D341Med (cell line): Measurements from ENCODE around the gene SIGMAR1.
"Not testable (repeated sequence)": the region's sequence is repeated elsewhere in the genome, so short reads cannot be mapped to it uniquely, and the experiment has no call there.

Experiments
- DNase-seq: peaks from one replicate; pipeline ENCODE4 v3.0.0; 2012; ENCODE audit warnings: low spot score

SIGMAR1 gene

DNA sequence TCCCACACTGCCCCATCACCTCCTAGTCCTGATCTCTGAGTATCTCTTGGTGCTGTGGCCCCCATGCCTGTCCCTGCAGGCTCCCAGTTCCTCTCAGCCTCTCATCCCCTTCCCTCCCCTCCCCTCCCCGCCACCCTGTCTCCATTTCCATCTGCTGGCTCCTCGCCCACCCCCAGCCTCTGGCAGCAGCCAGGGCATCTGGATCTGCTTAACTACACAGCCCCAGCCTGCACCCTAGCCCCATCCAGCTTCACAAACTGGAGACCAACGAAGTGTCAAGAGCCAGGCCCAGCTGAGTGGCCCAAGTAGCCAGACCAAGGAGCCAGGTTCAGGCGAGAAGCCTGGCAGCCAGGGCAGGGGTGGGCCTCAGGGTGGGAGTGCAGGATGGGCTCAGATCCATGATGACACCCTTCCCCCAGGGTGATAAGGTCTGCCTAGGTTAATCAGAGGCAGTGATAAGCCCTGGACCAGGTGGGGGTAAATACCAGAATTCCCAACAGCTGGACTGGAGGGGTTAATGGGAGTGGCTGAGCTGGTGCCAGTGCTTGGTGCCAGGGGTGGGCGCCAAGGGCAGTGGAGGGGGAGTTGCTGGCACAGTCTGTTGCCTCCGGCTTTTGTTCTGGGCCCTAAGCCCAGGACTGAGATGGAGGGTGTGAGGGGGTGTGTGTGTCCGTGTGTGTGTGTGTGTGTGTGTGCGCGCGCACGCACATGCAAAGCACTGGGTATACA, 16.9 kb upstream of the SIGMAR1 start:
- peak; percentile 85 for DNase-seq

DNA sequence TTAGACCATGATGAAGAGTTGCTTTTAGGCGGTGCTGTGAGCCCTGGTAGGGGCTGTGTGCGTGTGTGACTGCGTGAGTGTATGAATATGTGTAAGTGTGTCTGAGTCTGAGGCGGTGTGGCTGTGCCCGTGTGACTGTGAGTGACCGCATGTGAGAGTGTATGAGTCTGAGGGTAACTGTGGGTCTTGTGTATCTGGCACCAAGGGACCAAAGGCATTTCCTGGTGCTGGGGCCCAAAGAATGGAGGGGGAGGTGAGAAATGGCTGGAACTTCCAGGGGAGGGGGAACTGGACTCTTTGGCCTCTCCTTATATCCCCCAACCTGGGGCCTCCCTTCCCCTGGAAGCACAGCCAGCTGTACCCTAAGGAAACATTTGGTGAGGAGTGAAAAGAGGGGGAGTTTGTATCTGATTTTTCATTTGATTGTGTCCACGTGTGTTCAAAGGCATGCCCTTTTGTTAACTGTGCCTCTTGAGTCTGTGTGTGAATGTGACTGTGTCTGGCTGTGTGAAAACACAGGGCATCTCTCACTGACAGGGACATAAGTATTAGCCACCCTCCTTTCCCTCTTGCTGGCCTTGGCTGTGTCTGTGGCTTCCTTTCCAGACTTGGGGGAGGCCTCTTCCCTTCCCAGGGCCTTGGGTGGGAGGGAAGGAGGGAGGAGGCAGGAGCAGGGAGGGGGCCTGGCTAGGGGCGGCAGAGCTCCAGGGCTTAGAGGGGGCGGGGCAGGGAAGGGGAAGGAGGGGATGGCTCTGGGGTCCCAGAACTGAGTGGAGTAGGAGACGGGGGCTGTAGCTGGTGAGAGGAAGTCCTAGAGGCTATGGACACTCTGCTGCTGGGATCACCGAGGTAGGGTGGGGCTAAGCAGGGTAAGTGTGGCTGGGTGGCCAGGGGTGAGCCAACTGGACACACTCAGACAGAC, 15.8 kb upstream of the SIGMAR1 start:
- DNase-seq = peak; percentile 68

DNA sequence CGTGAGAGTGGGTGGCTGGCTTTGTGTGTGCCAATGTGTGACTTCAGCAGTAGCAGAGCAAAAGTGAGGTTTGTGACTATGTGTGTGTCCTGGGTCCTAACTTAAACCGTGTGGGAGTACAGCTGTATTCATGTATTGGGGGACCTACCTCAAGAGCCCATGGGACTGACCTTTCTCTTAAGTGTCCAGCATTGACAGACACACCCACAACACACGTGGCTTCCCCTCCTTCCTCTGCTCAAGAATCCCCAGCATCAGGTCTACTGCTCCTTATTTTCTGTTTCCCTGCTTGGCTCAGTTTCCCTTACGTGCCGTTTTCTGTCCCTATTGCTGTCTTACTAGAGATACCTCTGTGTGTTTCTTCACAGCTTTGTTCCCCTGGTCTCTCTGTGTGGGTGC, 15.0 kb upstream of the SIGMAR1 start:
- DNase-seq = no peak

DNA sequence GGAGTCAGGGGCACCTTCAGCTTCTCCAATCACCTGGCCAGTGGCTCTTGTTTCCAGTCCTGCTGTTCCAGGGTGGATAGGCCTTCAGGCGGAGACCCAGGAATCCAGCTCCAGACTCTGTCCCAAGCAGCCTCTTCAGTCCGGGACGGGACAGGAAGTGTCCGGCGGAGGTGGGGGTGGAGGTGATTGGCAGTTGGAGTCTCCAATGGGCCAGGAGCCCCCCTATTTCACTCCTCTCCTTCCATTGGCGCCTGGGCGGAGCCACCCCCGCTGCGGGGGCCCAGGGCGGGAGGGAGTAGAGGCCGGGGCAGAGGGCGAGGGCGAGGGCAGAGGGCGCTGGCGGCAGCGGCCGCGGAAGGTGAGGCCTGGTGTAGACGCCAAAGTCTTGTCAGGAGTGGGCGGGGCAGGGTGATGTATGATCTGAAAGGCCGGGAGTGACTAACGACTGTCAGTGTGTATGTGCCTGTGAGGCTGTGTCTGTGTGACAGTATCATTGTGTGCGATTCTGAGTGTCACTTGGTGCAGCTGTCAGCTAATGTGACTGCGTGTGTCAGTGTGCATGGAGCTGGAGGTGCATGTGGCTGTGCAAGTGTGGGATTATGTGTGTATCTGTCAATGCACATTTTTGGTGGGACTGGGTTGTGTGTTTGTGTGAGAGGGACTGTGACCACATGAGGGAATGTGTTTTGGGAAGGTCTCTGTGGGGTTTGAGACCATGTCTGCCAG, 14.5 kb upstream of the SIGMAR1 start, which contains the start of gene IL11RA:
TSS of gene IL11RA (plus strand) at position 310 of the 726 bp plus-strand sequence. CDS start 3,033 bp downstream, outside the sequence.
- no peak for DNase-seq

DNA sequence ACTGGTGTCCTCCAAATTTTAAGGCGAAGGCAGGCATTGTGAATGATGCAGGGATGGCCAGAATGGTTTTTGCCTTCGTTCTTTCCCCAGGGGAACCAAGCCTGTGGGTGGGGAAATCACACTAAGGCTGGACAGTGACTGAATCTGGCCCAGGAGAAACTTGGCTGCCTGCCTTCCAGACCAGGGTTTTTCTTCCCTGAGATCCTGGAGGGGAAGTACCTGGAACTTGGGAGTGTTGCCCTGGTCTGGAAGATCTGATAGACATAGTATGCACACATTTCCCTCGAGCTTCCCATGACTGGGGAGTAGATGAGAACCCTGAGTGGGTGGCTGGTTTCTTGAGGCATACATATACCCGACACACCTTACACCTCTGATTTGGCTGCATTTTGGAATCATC, 13.7 kb upstream of the SIGMAR1 start:
- no peak for DNase-seq

DNA sequence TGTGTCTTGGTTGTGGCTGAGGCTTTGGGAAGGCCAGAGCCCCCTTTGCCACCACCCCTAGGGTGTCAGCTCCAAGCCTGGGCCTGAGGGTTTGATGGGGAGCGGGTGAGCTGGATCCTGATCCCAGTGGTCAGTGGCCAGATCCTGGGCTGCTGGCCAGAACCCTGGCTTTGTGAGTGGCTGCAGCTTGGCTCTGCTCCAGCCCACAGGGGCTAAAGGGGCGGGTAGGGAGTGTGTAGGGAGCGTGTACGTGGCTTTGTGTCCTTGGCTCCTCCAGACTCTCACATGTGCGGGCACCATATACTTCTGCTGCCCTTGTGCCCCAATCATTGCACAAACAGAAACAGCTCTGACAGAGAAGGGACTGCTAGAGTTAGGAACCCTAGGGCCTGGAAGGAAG, 13.2 kb upstream of the SIGMAR1 start:
- no peak for DNase-seq

DNA sequence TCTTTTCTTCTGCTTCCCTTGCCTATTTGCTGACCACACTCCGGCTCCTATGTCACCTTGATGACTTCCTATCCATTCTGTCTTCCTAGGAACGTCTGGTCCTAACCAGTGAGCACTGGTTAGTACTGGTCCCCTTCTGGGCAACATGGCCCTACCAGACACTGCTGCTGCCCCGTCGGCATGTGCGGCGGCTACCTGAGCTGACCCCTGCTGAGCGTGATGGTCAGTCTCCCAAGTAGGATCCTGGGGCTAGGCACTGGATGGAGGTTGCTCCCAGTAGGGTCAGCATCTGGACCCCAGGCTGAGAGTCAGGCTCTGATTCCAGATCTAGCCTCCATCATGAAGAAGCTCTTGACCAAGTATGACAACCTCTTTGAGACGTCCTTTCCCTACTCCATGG, 11.1 kb upstream of the SIGMAR1 start:
- DNase-seq = no peak

DNA sequence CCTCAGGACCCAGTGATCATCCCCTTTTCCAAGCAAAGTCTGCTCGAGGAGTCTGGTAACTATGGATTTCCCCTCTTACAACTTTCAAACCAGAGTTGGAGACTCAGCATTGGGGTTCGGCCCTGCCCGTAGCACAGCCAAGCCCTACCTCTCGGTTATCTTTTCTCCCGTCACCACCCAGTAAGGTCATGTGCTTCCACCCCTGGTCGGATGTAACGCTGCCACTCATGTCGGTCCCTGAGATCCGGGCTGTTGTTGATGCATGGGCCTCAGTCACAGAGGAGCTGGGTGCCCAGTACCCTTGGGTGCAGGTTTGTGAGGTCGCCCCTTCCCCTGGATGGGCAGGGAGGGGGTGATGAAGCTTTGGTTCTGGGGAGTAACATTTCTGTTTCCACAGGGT, 10.1 kb upstream of the SIGMAR1 start:
- no peak for DNase-seq

DNA sequence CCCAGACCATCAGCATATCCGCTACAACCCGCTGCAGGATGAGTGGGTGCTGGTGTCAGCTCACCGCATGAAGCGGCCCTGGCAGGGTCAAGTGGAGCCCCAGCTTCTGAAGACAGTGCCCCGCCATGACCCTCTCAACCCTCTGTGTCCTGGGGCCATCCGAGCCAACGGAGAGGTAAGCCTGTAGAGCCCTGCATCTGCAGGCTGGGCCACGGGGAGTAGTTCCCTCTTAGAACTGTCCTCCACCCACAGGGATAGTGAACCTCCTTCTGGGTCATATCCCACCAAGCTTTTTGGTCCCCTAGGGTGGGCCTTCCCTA, 9.5 kb upstream of the SIGMAR1 start:
- no peak for DNase-seq

DNA sequence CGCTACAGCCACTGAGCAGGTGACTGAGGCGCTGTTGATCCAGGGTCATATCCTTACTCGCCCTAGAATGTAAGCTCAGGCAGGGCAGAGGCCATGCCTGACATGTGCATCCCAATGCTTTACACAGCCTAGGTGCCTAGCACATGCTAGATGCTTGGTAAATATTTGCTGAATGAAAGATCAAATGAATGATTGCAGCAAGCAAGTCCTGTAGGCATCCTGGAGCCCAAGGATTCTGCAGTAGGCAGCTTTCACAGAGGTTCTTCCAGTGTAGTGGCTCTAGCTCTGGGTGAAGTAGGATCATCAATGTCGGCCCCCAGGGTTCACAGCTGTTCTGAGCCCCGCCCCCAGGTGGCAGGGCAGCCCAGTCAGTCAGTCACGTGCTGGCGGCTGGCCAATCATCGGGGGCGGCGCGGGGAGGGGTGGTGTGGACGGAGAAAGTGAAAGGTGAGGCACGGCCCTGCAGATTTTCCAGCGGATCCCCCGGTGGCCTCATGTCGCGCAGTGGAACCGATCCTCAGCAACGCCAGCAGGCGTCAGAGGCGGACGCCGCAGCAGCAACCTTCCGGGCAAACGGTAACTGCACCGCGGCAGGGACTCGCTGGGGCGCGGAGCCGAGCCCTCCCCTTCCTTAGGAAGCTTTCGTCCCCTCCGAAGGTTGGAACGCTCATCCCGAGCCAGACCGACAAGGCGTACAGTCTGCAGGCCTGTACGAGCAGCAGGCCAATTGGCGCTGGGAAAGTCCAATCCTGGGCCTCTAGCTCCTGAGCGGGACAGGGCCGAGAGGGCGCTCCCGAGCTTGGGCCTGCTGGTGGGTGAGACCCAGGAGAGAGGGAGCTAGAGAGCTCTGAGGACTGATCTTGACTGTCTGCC, 8.9 kb upstream of the SIGMAR1 start, which contains the start of gene GALT:
TSS of gene GALT (plus strand) at position 465 of the 873 bp plus-strand sequence. CDS start at position 495, 30 bp downstream.
- DNase-seq = peak; percentile 90

DNA sequence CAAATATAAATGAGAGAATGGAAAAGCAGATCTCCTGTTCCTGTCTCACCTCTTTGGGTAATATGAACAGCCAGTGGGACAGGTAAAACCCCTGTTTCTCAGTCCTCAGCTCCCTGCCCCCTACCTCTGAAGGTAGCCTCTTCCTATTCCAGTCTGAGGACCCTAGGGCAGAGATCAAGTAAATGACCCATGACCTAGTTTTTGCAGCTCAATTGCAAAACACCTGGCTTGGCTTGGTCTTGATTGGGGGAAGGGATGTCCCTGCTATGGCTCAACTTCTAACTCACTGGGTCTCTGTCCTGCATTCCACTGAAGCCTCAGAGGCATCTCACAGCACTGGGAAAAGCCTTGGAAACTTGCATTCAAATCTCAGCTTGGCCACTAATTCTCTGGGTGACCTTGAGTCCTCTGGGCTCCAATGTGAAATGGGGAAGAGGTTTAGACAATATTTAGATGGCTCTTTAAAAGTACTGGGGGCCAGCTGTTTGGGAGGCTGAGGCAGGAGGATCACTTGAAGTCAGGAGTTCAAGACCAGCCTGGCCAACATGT, 7.3 kb upstream of the SIGMAR1 start:
- no peak for DNase-seq

DNA sequence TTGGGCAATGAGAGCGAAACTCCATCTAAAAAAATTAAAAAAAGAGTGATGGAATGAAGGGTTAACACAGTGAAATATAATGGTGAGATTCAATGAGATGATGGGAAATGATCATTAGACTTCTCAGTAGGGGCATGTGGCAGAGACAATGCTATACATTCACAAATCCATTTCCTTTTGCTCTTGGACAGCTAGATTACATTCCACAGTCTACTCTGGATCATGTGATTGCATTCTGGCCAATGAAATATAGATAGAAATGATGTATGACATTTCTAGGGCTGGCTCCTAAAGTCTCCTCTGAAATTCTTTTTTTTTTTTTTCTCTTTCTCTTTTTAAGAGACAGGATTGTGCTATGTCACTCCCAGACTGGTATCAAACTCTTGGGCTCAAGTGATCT, 5.1 kb upstream of the SIGMAR1 start:
- DNase-seq = no peak

DNA sequence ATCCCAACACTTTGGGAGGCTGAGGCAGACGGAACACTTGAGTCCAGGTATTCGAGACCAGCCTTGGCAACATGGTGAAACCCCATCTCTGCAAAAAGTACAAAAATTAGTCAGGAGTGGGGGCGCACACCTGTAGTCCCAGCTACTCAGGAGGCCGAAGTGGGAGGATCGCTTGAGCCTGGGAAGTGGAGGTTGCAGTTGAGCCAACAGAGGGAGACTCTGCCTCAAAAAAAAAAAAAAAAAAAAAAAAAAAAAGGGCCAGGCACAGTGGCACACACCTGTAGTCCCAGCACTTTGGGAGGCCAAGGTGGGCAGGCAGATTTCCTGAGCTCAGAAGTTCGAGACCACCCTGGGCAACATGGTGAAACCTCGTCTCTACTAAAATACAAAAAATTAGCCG, 1.7 kb upstream of the SIGMAR1 start:
- DNase-seq = not testable (repeated sequence)

DNA sequence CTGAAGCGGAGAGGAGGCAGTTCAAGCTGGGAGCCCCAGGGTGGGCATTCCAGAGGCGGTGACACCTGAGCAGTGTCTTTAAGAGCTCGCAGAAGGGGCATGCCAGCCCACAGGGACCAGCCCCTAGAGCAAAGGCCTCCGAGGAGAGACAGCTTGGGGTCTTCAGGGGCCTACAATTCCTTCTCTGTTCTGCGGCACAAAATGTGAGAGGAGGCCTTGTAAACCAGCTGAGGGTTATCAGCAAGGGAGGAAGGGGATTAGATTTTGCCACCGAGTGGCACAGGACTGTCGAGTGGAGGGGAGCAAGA, 505 bp upstream of the SIGMAR1 start:
- DNase-seq = no peak

DNA sequence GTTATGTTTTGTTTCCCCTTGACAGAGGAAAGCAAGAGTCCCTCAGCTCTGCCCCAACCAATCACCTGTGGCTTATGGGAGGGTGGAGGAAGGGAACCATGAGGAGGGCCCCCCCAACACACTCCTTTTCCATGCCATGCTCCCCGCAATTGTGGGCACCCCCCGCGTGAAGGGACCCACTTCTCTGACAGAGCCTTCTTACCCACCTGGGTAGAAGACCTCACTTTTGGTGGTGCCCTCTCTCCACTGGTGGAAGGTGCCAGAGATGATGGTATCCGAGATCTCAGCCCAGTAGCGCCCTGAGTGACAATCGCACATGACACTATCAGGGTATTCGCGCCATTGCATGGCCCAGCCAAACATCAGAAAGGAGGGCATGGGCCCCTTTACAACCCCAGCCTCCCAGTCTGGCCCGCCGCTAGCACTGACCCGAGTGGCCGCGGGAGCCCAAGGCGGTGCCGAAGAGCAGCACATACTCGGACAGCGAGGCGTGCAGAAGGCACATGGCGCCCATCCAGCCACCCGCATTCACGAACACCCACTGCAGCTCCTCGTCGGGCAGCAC, 714 bp downstream of the SIGMAR1 start:
- DNase-seq = no peak

DNA sequence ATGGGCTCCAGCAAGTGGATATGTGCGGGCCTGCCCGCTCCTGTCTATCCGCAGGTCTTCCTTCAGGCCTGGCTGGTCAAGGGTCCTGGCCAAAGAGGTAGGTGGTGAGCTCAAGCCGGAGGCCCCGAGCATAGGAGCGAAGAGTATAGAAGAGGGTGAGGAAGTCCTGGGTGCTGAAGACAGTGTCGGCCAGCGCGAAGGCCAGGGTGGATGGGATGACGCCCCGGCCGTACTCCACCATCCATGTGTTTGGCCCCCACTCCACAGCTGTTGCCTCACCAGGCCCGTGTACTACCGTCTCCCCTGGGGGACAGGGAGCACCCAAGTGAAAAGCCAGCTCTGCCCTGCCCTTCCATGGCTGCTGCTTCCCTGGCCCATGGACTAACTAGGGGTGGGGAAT, 2.0 kb downstream of the SIGMAR1 start:
- DNase-seq = no peak

DNA sequence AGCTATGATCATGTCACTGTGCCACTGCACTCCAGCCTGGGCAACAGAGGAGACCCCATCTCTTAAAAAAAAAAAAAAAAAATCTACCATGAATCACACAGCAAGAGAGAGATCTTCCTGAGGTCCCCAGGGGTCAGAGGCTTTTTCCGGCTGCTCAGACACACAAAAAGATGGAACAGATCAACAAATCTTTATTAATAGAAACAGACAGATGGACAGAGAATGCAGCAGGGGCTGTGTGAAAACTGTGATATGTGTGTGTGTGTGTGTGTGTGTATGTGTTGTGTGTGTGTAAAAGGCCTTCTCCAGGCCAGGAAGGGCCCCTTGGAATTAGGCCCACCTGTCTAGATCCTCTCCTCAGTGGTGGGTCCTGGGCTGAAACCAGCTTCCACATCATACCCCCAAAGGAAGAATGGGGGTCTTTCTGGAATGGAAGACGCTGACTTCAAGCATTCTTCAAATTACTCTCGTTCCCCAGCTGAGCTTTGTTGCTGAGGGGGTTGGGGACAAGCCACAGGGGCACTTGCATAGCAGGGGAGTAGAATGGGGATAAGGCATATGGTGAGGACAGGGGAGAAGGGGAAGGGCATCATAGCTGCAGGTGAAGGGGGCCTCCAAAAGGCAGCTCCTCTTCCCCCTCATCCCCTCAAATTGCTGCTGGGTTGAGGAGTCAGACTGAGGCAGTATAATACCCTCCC, 2.9 kb downstream of the SIGMAR1 start:
- no peak for DNase-seq

DNA sequence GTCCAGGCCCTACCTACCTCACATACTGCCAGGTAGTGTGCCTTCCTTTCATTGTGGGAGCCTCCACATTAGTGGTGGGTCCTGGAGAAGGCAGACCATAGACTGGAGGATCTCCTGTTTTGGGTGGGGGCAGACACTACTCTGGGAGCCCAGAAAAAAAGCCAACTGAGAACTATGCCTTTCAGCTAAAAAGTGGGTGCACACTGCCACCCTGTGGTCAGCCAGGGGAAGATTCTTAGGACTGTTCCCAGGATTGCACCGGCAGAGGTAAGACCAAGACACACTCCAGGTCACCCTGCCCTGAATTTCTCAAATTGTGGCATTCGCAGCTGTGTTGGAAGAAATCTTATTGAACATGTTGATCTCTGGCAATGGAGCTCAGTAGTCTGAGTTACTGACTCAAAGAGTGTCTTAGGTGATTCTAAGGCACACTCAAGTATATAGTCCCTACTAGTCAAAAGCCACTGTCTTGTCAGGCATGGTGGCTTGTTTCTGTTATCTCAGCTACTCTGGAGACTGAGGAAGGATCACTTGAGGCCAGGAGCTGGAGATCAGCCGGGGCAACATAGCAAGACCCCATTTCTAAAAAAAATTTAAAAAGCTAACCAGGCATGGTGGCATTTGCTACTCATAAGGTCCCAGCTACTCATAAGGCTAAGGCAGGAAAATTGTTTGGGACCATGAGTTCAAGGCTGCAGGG, 3.6 kb downstream of the SIGMAR1 start:
- DNase-seq = peak; percentile 79

DNA sequence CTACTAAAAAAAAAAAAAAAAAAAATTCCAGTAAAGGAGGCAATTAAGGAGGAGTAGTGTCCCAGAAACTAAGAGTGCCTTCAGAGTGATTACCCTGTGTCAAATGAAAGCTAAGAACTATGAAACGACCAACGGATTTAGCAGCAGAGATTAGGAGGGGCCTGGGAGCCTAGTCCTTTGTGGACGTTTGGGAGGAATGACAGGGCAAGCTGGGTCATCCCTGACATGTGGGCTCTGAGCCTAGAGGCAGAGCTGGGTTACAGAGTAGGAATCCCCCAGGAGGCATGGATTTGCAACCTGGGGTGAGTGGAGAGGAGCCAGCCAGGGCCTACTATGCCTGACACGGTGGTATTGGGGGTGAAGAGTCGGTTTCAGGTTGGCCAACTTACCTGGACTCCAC, 4.4 kb downstream of the SIGMAR1 start:
- no peak for DNase-seq
